Ishikawa (cell line): Measurements from ENCODE around the gene CITED1.

ENCODE experiments used
- CEBPB ChIP-seq: IDR thresholded peaks from 2 replicates; pipeline ENCODE4 v1.6.1; 2012
- CREB1 ChIP-seq: IDR thresholded peaks from 2 replicates; pipeline ENCODE4 v1.6.1; 2012; ENCODE audit warnings: low read depth
- EGR1 ChIP-seq: IDR thresholded peaks from 2 replicates; pipeline ENCODE4 v1.6.1; 2012
- EP300 ChIP-seq: IDR thresholded peaks from 2 replicates; pipeline ENCODE4 v1.6.1; 2012; ENCODE audit warnings: borderline replicate concordance
- FOXM1 ChIP-seq: IDR thresholded peaks from 2 replicates; pipeline ENCODE4 v1.6.1; 2012; ENCODE audit warnings: low read depth, borderline replicate concordance
- NFIC ChIP-seq: IDR thresholded peaks from 2 replicates; pipeline ENCODE4 v1.6.1; 2012
- RAD21 ChIP-seq: IDR thresholded peaks from 2 replicates; pipeline ENCODE4 v1.6.1; 2012; ENCODE audit warnings: low read depth
- REST ChIP-seq: IDR thresholded peaks from 2 replicates; pipeline ENCODE4 v1.6.1; 2012; ENCODE audit warnings: low read depth, mild to moderate bottlenecking
- TAF1 ChIP-seq: IDR thresholded peaks from 2 replicates; pipeline ENCODE4 v1.6.1; 2012; ENCODE audit warnings: low read depth, mild to moderate bottlenecking
- TCF12 ChIP-seq: IDR thresholded peaks from 2 replicates; pipeline ENCODE4 v1.6.1; 2012; ENCODE audit warnings: low read depth
- TEAD4 ChIP-seq: IDR thresholded peaks from 2 replicates; pipeline ENCODE4 v1.6.1; 2012
- YY1 ChIP-seq: IDR thresholded peaks from 2 replicates; pipeline ENCODE4 v1.6.1; 2012; ENCODE audit warnings: low read depth
- ZBTB7A ChIP-seq: IDR thresholded peaks from 2 replicates; pipeline ENCODE4 v1.6.1; 2012; ENCODE audit warnings: low read depth
- TF ChIP-seq, protein P1 (sequence below): IDR thresholded peaks from 2 replicates; pipeline ENCODE4 v1.6.1; 2012
- TF ChIP-seq, protein P2 (sequence below): IDR thresholded peaks from 2 replicates; pipeline ENCODE4 v1.6.1; 2012

Gene CITED1

GRCh38 chrX:72313707-72314641 lies 8.3 kb upstream of the CITED1 start:
- TF ChIP-seq TCF12 = no peak
- no peak for TF ChIP-seq NFIC
- no peak for TF ChIP-seq ZBTB7A
- TF ChIP-seq EGR1 = no peak
- TF ChIP-seq CEBPB = no peak
- TF ChIP-seq TAF1 = no peak
- TF ChIP-seq RAD21 = no peak

GRCh38 chrX:72312311-72312940 lies 6.7 kb upstream of the CITED1 start:
- TF ChIP-seq CEBPB (no peak), CREB1 (no peak), REST (no peak), TEAD4 (no peak), TCF12 (no peak), NFIC (no peak), FOXM1 (no peak), YY1 (no peak), RAD21 (no peak), TAF1 (no peak), ZBTB7A (no peak), EP300 (no peak), EGR1 (no peak)
- TF ChIP-seq, protein P1, sequence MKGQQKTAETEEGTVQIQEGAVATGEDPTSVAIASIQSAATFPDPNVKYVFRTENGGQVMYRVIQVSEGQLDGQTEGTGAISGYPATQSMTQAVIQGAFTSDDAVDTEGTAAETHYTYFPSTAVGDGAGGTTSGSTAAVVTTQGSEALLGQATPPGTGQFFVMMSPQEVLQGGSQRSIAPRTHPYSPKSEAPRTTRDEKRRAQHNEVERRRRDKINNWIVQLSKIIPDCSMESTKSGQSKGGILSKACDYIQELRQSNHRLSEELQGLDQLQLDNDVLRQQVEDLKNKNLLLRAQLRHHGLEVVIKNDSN = no peak
- TF ChIP-seq, protein P2, sequence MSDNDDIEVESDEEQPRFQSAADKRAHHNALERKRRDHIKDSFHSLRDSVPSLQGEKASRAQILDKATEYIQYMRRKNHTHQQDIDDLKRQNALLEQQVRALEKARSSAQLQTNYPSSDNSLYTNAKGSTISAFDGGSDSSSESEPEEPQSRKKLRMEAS = no peak

DNA sequence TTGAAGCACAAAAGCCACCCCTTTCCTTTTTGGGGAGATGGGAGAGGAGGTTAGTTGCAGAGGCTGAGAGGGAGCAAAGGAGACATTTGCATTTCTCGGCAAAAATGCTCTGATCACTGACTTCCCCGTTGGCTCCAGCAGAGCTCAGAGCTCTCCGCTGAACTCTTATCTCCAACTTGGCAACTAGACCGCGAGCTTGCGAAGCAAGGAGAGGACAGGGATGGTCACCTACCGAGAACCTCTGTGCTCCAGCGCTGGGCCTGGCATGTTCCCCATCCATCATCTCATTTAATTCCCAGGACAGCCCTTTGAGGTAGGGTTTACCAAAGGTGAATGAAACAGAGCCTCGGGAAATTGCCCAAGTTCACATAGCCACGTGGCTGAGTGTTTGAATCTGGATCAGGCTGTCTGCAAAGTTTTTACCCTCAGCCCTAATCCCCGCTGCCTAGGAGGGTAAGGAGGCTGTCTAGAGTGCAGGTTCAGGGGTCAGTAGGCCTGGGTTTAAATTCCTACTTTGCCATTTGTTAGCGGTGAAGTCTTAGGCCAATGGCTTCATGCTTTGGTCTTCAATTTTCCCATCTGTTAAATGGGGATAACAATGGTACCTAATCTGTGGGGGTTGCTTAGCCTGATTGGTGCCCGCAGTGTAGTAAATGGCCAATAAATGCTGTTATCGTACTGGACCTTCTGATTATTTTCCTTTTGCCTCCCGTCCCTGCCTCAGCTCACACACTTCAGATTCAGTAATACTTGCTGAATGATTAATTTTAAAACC lies 3.8 kb upstream of the CITED1 start:
- TF ChIP-seq TCF12 = no peak
- no peak for TF ChIP-seq FOXM1

- TF ChIP-seq TCF12 = peak; percentile 21; the same call in 1 of the 2 replicates
- TF ChIP-seq CREB1 = no peak
- TF ChIP-seq CEBPB = peak; percentile 84
- TF ChIP-seq, protein P2 = peak; percentile 46
Measured at GRCh38 chrX:72308566-72309296, 3.0 kb upstream of the CITED1 start.

DNA sequence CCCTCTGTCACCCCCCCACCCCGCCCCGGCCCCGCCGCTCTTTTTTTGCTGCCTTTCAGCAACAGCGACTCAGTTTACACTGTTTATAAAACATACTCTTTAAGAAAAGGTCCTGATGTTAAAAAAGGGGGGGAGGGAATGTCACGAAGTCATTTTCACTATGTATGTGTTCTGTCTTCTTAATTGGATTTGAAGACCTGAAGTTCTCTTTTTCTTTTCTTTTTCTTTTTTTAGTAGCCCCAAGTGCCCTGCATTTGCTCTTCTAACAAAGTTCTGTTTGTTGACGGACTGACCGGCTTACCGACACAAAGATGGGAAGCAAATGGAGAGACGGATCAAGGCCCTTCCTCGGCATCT lies 2.5 kb upstream of the CITED1 start:
- TF ChIP-seq CREB1 (no peak), TEAD4 (no peak)

DNA sequence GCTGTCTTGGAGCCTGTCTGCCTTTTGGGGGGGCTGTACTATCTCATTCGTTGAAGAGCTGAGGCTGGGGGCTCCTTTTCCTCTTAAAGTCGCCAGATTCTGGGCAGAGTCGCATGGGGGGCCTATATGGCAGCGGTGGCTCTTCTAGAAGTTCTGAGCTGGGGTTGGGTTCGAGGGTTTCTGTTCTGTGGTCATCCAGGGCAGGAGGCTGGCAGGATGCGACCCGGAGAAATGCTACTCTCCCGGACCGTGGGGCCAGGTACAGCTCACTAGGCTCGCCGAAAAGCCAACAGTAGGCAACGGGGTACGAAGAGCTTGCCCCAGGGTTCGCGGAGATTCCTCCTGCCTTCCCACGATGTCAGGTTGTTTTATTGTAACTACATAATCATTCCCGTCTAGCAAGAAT lies 1.9 kb upstream of the CITED1 start:
- TF ChIP-seq YY1 (no peak), ZBTB7A (no peak), NFIC (no peak), RAD21 (no peak), TEAD4 (no peak), TAF1 (no peak), CEBPB (no peak), EP300 (no peak), EGR1 (no peak), FOXM1 (no peak), REST (no peak), TCF12 (no peak), CREB1 (no peak)
- TF ChIP-seq, protein P1 = no peak
- TF ChIP-seq, protein P2 = no peak
